Activated CD8-positive, alpha-beta T cell treated with anti-CD3 and anti-CD28 coated beads for 36 hours (primary cell): ENCODE measurements around the gene HNRNPA0. TPM values are rescaled to one million over a fixed set of nuclear protein-coding genes. Genes with fewer than 3 reads are reported as not detected.

Source experiments
- ATAC-seq: fragments of 200-7000 bp; cut with Tn5 transposase; one replicate; pipeline ENCODE4 v1.10.0; 2021; ENCODE audit warnings: mild to moderate bottlenecking, moderate library complexity
- CTCF ChIA-PET: fragments of 350-600 bp; sonication (Branson Sonifier 250); formaldehyde crosslinking; loops from one replicate; lab custom pipeline; 2021; ENCODE audit warnings: antibody characterized with exemption; lab: Charles Lee
- POLR2A ChIA-PET: fragments of 350-600 bp; sonication (Branson Sonifier 250); formaldehyde crosslinking; loops from one replicate; lab custom pipeline; 2021; ENCODE audit warnings: antibody characterized with exemption; lab: Charles Lee
- DNase-seq: peaks from one replicate; pipeline ENCODE4 v3.0.0-alpha.2; 2020
- H3K27ac Mint-ChIP-seq: one replicate; pipeline ENCODE4 v1.8.0; 2021; ENCODE audit warnings: mild to moderate bottlenecking, mixed read lengths
- H3K27me3 Mint-ChIP-seq: one replicate; pipeline ENCODE4 v1.8.0; 2021; ENCODE audit warnings: mixed read lengths
- H3K36me3 Mint-ChIP-seq: one replicate; pipeline ENCODE4 v1.8.0; 2021; ENCODE audit warnings: low read depth, mixed read lengths
- H3K4me1 Mint-ChIP-seq: one replicate; pipeline ENCODE4 v1.8.0; 2021; ENCODE audit warnings: low read depth, mixed read lengths
- H3K4me3 Mint-ChIP-seq: one replicate; pipeline ENCODE4 v1.8.0; 2021; ENCODE audit warnings: mild to moderate bottlenecking, moderate library complexity, mixed read lengths
- H3K9me3 Mint-ChIP-seq: one replicate; pipeline ENCODE4 v1.8.0; 2021; ENCODE audit warnings: mixed read lengths
- intact Hi-C: fragments of 100-400 bp; cut with micrococcal nuclease; formaldehyde crosslinking; loops from one replicate; pipeline ENCODE4 v1.10.0; 2022
- total RNA-seq, 2 experiments: library from RNA; stranded (reverse); gene quantifications; one replicate each; pipeline ENCODE4 v1.2.3, GENCODE V29; 2021
- TF ChIP-seq, protein P1 (sequence below): fragments of 200-600 bp; IDR thresholded peaks from one replicate; pipeline ENCODE4 v1.8.0; 2022; ENCODE audit warnings: antibody characterized with exemption, mild to moderate bottlenecking

Gene HNRNPA0
- total RNA-seq, 2 experiments from 2014 or later = 32.8 to 33.1 TPM

DNA sequence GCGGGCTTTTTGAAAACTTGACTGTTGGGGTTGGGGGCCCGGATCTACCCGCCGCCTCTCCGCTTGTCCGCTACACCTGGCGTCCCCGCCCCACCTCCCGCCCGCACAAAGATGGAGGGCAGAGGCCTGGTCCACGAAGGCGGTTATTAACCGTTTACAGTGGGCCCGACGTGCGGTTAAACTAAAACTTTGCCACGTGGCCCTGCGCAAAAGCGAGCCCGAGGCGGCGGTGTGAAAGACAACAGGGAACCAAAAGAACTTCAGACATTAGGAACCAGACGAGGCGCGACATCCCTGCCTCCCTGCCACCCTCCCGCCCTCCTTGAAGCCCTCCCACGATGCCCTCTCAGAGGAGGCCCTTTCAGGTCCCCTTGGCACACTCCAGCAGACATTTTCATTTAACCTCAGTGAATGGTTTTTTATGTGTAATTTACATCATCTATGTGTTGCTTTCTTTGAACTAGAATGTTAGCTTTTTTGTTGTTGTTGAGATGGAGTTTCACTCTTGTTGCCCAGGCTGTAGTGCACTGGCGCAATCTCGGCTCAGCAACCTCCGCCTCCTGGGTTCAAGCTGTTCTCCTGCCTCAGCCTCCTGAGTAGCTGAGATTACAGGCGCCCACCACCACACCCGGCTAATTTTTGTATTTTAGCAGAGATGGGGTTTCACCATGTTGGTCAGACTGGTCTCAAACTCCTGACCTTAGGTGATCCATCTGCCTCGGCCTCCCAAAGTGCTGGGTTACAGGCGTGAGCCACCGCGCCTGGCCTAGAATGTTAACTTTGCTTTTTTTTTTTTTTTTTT, 999 bp upstream of the HNRNPA0 start:
- ChIA-PET POLR2A (interaction anchor here (0.8 to 3.3 kb wide), 4 partner anchors 14 to 583 kb away, joined by 3 to 43 read pairs (median 13); partner anchors contain the start of genes FAM53C and KLHL3), CTCF (interaction anchor here (1.4 to 2.6 kb wide), 3 partner anchors 13 to 24 kb away, joined by 5 to 30 read pairs (median 9); no protein-coding TSS in a partner anchor)
- TF ChIP-seq, protein P1, sequence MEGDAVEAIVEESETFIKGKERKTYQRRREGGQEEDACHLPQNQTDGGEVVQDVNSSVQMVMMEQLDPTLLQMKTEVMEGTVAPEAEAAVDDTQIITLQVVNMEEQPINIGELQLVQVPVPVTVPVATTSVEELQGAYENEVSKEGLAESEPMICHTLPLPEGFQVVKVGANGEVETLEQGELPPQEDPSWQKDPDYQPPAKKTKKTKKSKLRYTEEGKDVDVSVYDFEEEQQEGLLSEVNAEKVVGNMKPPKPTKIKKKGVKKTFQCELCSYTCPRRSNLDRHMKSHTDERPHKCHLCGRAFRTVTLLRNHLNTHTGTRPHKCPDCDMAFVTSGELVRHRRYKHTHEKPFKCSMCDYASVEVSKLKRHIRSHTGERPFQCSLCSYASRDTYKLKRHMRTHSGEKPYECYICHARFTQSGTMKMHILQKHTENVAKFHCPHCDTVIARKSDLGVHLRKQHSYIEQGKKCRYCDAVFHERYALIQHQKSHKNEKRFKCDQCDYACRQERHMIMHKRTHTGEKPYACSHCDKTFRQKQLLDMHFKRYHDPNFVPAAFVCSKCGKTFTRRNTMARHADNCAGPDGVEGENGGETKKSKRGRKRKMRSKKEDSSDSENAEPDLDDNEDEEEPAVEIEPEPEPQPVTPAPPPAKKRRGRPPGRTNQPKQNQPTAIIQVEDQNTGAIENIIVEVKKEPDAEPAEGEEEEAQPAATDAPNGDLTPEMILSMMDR = no peak
- DNase-seq = no peak
- intact Hi-C loops = no loop called here
- Mint-ChIP-seq H3K9me3 (no peaks in the 10 kb centered on the region), H3K27ac (peak overlapping the region; percentile 99), H3K27me3 (no peaks in the 10 kb centered on the region), H3K4me1 (peaks cover 20% of the 10 kb centered on the region), H3K4me3 (peak overlapping the region; percentile 88), H3K36me3 (peaks cover 43% of the 10 kb centered on the region)
- no peak for ATAC-seq

DNA sequence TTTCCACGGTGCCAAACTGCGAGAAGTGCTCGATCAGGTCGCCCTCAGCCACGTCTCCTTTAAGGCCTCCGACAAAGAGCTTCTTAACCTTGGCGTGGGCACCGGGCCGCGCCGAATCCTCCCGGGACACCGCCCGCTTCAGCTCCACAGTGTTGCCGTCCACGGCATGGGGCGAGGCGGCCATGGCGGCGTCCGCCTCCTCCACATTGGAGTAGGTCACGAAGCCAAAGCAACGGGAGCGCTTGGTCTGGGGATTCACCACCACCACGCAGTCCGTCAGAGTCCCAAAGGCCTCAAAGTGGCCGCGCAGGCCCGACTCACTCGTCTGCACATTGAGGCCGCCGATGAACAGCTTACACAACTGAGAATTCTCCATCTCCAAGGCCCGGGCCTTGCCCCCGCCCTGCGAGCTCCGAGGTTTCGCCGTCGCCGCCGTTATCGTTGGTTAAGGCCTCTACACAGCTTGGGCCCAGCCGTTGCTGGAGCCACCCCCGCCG, 424 bp downstream of the HNRNPA0 start:
- H3K4me3 Mint-ChIP-seq = peak overlapping the region; percentile 88
- intact Hi-C loops = loop anchor here (2.0 kb wide), 1 partner anchor 17 kb away; the partner anchor contains the start of gene KLHL3
- DNase-seq (peak; percentile 42), ATAC-seq (peak; percentile 2)
- H3K9me3 Mint-ChIP-seq = no peaks in the 10 kb centered on the region
- H3K36me3 Mint-ChIP-seq = peaks cover 44% of the 10 kb centered on the region
- TF ChIP-seq, protein P1 = no peak
- no peaks in the 10 kb centered on the region for H3K27me3 Mint-ChIP-seq
- peak overlapping the region; percentile 99 for H3K27ac Mint-ChIP-seq
- ChIA-PET POLR2A (interaction anchor here (0.6 to 3.3 kb wide), 14 partner anchors 12 to 823 kb away, joined by 3 to 43 read pairs (median 3); partner anchors contain the start of gene KLHL3), CTCF (interaction anchor here (0.9 to 2.6 kb wide), 7 partner anchors 11 to 599 kb away, joined by 3 to 30 read pairs (median 3); partner anchors contain the start of gene KDM3B)
- peaks cover 23% of the 10 kb centered on the region for H3K4me1 Mint-ChIP-seq

DNA sequence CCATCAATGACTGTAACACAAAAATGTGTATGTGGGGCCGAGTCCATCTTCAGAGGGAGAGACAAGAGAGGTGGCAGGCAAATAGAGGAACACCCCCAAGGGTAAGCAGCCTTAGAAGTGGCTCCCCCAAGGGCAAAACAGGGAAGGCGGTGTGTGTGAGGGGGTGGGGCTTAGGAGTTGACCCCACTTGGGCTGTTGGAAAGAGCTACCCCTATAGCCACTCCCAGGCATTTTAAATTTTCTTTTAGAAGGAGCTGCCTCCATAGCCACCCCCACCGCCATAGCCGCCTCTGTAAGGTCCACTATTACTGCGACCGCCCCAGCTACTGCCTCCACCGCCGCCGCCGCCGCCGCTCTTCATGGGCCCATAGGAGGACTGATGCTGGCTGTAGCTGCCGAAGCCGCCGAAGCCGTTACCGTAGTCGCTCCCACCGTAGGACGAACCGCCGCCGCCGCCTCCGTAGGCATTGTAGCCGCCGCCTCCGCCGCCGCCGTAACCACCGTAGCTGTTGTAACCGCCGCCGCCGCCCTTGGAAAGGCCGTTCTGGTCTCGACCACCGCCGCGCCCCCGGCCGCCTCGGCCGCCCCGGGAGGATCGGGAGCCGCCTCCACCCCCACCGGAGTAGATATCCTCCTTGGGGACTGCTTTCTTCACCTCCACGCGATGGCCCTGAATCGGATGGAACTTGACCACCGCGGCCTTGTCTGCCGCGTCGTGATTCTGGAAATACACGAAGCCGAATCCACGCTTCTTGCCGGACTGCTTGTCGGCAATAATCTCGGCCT, 1.1 kb downstream of the HNRNPA0 start:
- intact Hi-C loops = loop anchor here (2.0 kb wide), 1 partner anchor 16 kb away; the partner anchor contains the start of gene KLHL3

DNA sequence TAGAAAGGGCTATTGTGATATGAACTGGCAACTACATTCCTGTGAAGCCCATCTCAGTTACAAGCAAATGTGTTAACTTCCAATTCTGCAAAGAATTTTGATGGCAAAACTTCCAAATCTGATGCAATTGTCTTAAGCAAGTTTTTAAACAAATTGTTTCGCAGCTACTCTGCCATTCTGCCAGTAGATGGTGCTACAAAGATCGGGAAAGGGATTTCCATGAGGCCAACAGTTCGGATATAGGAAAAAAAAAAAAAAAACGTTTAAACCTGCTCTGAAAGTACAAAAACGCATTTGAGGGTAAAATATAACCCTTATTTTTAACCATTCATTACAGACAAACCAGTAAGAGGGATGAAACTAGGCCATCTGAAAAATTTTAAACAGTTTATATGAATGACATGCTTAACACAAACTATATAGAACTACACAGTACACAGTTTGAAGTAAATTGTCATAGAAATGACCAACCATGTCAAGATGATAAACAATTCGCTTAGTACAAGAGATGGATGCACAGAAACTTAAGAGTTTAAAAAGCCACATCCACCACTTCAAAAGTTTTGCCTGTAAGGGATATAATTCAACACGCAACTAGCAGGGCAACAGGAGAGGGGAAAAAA, 2.2 kb downstream of the HNRNPA0 start:
- Mint-ChIP-seq H3K4me1 (peaks cover 23% of the 10 kb centered on the region), H3K4me3 (peak overlapping the region; percentile 88), H3K27me3 (no peaks in the 10 kb centered on the region), H3K9me3 (no peaks in the 10 kb centered on the region), H3K27ac (peak overlapping the region; percentile 99), H3K36me3 (peaks cover 44% of the 10 kb centered on the region)
- CTCF ChIA-PET = interaction anchor here (0.9 to 21.2 kb wide), 10 partner anchors 11 to 183 kb away, joined by 3 to 540 read pairs (median 5); partner anchors contain the start of gene KLHL3
- POLR2A ChIA-PET = interaction anchor here (0.7 to 1.2 kb wide), 2 partner anchors 16 to 283 kb away, joined by 3 read pairs; partner anchors contain the start of gene KLHL3
- intact Hi-C loops = loop anchor here (2.0 kb wide), 1 partner anchor 15 kb away; the partner anchor contains the start of gene KLHL3
- TF ChIP-seq, protein P1 = peak; percentile 90
- ATAC-seq = no peak
- peak; percentile 19 for DNase-seq

More for the DNA sequence above, 1.1 kb downstream of the HNRNPA0 start:
- Mint-ChIP-seq H3K4me1 (peaks cover 23% of the 10 kb centered on the region), H3K9me3 (no peaks in the 10 kb centered on the region), H3K4me3 (peak overlapping the region; percentile 88), H3K27ac (peak overlapping the region; percentile 99), H3K36me3 (peaks cover 44% of the 10 kb centered on the region), H3K27me3 (no peaks in the 10 kb centered on the region)
- TF ChIP-seq, protein P1 = no peak
- DNase-seq = peak; percentile 59
- ChIA-PET POLR2A (interaction anchor here (0.6 to 3.3 kb wide), 13 partner anchors 12 to 823 kb away, joined by 3 to 43 read pairs (median 3); partner anchors contain the start of gene KLHL3), CTCF (interaction anchor here (0.9 to 2.6 kb wide), 9 partner anchors 11 to 599 kb away, joined by 3 to 30 read pairs (median 3); partner anchors contain the start of gene KDM3B)
- ATAC-seq = no peak
